GM23338 (cell line): ENCODE measurements around the gene PAPPA2. TPM values are rescaled to one million over a fixed set of nuclear protein-coding genes. Genes with fewer than 3 reads are reported as not detected.

ENCODE experiments used
- ATAC-seq: fragments of 200-7000 bp; cut with Tn5 transposase; 3 replicates; pipeline ENCODE4 v1.9.1; 2020
- DNase-seq: peaks from one replicate; pipeline ENCODE4 v3.0.0-alpha.2; 2015; ENCODE audit warnings: low spot score
- H2AFZ ChIP-seq: fragments of 200-600 bp; sonication (generic); 2 replicates; pipeline ENCODE4 v1.8.0; 2016; ENCODE audit warnings: antibody characterized with exemption, mild to moderate bottlenecking, moderate library complexity
- H3F3A ChIP-seq: fragments of 200-600 bp; sonication (generic); replicated peaks from 2 replicates; pipeline ENCODE4 v1.8.0; 2017; ENCODE audit warnings: antibody characterized with exemption, mixed run types, low read depth
- H3K27ac ChIP-seq: fragments of 200-600 bp; sonication (generic); 2 replicates; pipeline ENCODE4 v1.6.1; 2016; ENCODE audit warnings: low read depth
- H3K27me3 ChIP-seq: fragments of 200-600 bp; sonication (generic); 2 replicates; pipeline ENCODE4 v1.8.0; 2016; ENCODE audit warnings: mild to moderate bottlenecking, mixed run types, moderate library complexity; ENCODE audit not compliant: insufficient read depth
- H3K36me3 ChIP-seq: fragments of 200-600 bp; sonication (generic); 2 replicates; pipeline ENCODE4 v1.8.0; 2016; ENCODE audit warnings: mild to moderate bottlenecking; ENCODE audit not compliant: insufficient read depth
- H3K4me1 ChIP-seq: fragments of 200-600 bp; sonication (generic); 2 replicates; pipeline ENCODE4 v1.8.0; 2016; ENCODE audit warnings: mild to moderate bottlenecking, moderate library complexity; ENCODE audit not compliant: insufficient read depth
- H3K4me2 ChIP-seq: fragments of 200-600 bp; sonication (generic); 2 replicates; pipeline ENCODE4 v1.7.1; 2017; ENCODE audit warnings: mixed run types
- H3K4me3 ChIP-seq: fragments of 200-600 bp; sonication (generic); 2 replicates; pipeline ENCODE4 v1.6.1; 2016; ENCODE audit warnings: mixed run types
- H3K79me2 ChIP-seq: fragments of 200-600 bp; sonication (generic); replicated peaks from 2 replicates; pipeline ENCODE4 v1.8.0; 2017; ENCODE audit warnings: mild to moderate bottlenecking; ENCODE audit not compliant: insufficient read depth
- H3K9me2 ChIP-seq: fragments of 200-600 bp; sonication (generic); 2 replicates; pipeline ENCODE4 v1.8.0; 2017; ENCODE audit not compliant: insufficient read depth
- H4K20me1 ChIP-seq: fragments of 200-600 bp; sonication (generic); replicated peaks from 2 replicates; pipeline ENCODE4 v1.8.0; 2017; ENCODE audit warnings: mild to moderate bottlenecking; ENCODE audit not compliant: insufficient read depth
- H3K27ac Mint-ChIP-seq: 2 replicates; pipeline ENCODE4 v1.8.0; 2020; ENCODE audit warnings: inconsistent platforms, mild to moderate bottlenecking, moderate library complexity, mixed read lengths
- H3K27me3 Mint-ChIP-seq: 3 replicates; pipeline ENCODE4 v1.8.0; 2022; ENCODE audit warnings: low read depth, mild to moderate bottlenecking, moderate library complexity, mixed read lengths, inconsistent platforms; ENCODE audit not compliant: insufficient read depth, poor library complexity
- H3K36me3 Mint-ChIP-seq: 3 replicates; pipeline ENCODE4 v1.8.0; 2021; ENCODE audit warnings: low read depth, mild to moderate bottlenecking, inconsistent platforms, moderate library complexity, mixed read lengths
- H3K4me1 Mint-ChIP-seq: 3 replicates; pipeline ENCODE4 v1.8.0; 2020; ENCODE audit warnings: mild to moderate bottlenecking, inconsistent platforms, mixed read lengths
- H3K4me3 Mint-ChIP-seq: 3 replicates; pipeline ENCODE4 v1.8.0; 2021; ENCODE audit warnings: moderate library complexity, mild to moderate bottlenecking, inconsistent platforms, mixed read lengths
- H3K9me3 Mint-ChIP-seq: 3 replicates; pipeline ENCODE4 v1.8.0; 2020; ENCODE audit warnings: moderate library complexity, mild to moderate bottlenecking, inconsistent platforms, mixed read lengths
- CREB1 ChIP-seq: fragments of 250-450 bp; sonication (Bioruptor Pico); IDR thresholded peaks from 2 replicates; pipeline ENCODE4 v1.5.0; 2020; ENCODE audit warnings: low read depth, mild to moderate bottlenecking, moderate library complexity
- EZH2 ChIP-seq: fragments of 200-600 bp; sonication (generic); IDR thresholded peaks from one replicate; pipeline ENCODE4 v1.8.0; 2017; ENCODE audit warnings: antibody characterized with exemption, mild to moderate bottlenecking, low read depth; ENCODE audit not compliant: unreplicated experiment
- EZH2phosphoT487 ChIP-seq: fragments of 200-600 bp; sonication (generic); IDR thresholded peaks from one replicate; pipeline ENCODE4 v1.8.1; 2018; ENCODE audit warnings: antibody characterized with exemption; ENCODE audit not compliant: unreplicated experiment
- JUNB ChIP-seq: IDR thresholded peaks from one replicate; pipeline ENCODE4 v1.6.1; 2016; ENCODE audit warnings: antibody characterized with exemption; ENCODE audit not compliant: unreplicated experiment
- NANOG ChIP-seq: IDR thresholded peaks from 2 replicates; pipeline ENCODE4 v1.6.1; 2016; ENCODE audit warnings: antibody characterized with exemption, borderline replicate concordance
- POLR2AphosphoS5 ChIP-seq: IDR thresholded peaks from 2 replicates; pipeline ENCODE4 v1.6.1; 2016; ENCODE audit warnings: antibody characterized with exemption, low read depth
- STAT1 ChIP-seq: IDR thresholded peaks from one replicate; pipeline ENCODE4 v1.6.1; 2016; ENCODE audit warnings: antibody characterized with exemption; ENCODE audit not compliant: unreplicated experiment
- ZNF114 ChIP-seq: fragments of 250-450 bp; sonication (Bioruptor Pico); IDR thresholded peaks from 2 replicates; pipeline ENCODE4 v1.5.0; 2020; ENCODE audit warnings: mild to moderate bottlenecking, moderate library complexity
- ZNF331 ChIP-seq: fragments of 250-450 bp; sonication (Bioruptor Pico); IDR thresholded peaks from 2 replicates; pipeline ENCODE4 v1.5.0; 2020; ENCODE audit warnings: low read depth, mild to moderate bottlenecking, moderate library complexity
- polyA plus RNA-seq: library from polyadenylated mRNA; unstranded; fragments of >200 nt; fragmentation: Nextera tagmentation; extraction: Ambion mirVana; gene quantifications from 2 replicates; pipeline ENCODE4 v1.2.1, GENCODE V29; 2016
- total RNA-seq: library from RNA; depleted of rRNA; stranded (reverse); fragments of >200 nt; shearing (Covaris generic); gene quantifications from 2 replicates; pipeline ENCODE4 v1.2.3, GENCODE V29; 2014
- TF ChIP-seq, protein P1 (sequence below): fragments of 250-450 bp; sonication (Bioruptor Pico); IDR thresholded peaks from 2 replicates; pipeline ENCODE4 v1.5.0; 2020; ENCODE audit warnings: mild to moderate bottlenecking, moderate library complexity
- TF ChIP-seq, protein P2 (sequence below): IDR thresholded peaks from one replicate; pipeline ENCODE4 v1.6.1; 2018; ENCODE audit warnings: antibody characterized with exemption; ENCODE audit not compliant: unreplicated experiment
- TF ChIP-seq, protein P3 (sequence below): IDR thresholded peaks from 2 replicates; pipeline ENCODE4 v1.6.1; 2016; ENCODE audit warnings: antibody characterized with exemption
- TF ChIP-seq, protein P4 (sequence below), 2 experiments: fragments of 200-600 bp in 1 of 2; sonication (generic) in 1 of 2; conservative IDR thresholded peaks; 2 replicates each; pipeline versions ENCODE4 v1.5.1 to v1.6.1; 2016 to 2017; ENCODE audit warnings: antibody characterized with exemption in 2 of 2, low read depth in 2 of 2, mild to moderate bottlenecking in 2 of 2, moderate library complexity in 1 of 2

Gene PAPPA2
- total and polyA plus RNA-seq, 2 experiments from 2014 or later, result 1.4 to 1.7 TPM

DNA sequence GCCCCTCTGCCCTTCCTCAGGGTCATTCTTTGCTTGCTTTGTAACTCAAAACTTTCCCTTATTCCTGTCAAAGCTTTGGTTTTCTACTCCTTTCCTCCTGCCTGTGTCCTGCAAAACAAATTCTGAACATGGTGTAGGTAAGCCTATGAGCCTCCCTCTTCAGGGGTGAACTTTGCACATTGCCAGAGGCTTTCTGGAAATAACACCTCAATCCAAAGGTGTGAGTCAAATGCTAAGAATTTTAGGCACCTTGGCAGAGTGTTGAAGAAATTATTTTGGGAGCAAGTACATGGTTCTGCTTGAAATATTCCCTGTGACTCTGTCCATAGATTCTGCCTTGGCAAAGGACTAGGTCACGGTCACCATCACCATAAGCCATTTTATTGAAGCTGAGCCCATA lies 70.0 kb downstream of the PAPPA2 start:
- ATAC-seq (no peak), DNase-seq (no peak)
- no peaks in the 10 kb centered on the region for H3K36me3 Mint-ChIP-seq
- H3K4me2 ChIP-seq, result no peak overlapping the region
- peaks cover 3% of the 10 kb centered on the region for H3K27me3 Mint-ChIP-seq
- H3K9me2 ChIP-seq, result 0 out of 2 replicates have a peak, but pooled peaks cover 13% of the 10 kb centered on the region
- no peaks in the 10 kb centered on the region for H3K36me3 ChIP-seq
- H4K20me1 ChIP-seq, result no peaks in the 10 kb centered on the region
- TF ChIP-seq EZH2phosphoT487 (no peak), ZNF331 (CRISPR knock-in tag) (no peak), POLR2AphosphoS5 (no peak), CREB1 (CRISPR knock-in tag) (no peak), NANOG (no peak), JUNB (no peak), STAT1 (no peak), ZNF114 (CRISPR knock-in tag) (no peak), EZH2 (no peak)
- TF ChIP-seq, protein P1, sequence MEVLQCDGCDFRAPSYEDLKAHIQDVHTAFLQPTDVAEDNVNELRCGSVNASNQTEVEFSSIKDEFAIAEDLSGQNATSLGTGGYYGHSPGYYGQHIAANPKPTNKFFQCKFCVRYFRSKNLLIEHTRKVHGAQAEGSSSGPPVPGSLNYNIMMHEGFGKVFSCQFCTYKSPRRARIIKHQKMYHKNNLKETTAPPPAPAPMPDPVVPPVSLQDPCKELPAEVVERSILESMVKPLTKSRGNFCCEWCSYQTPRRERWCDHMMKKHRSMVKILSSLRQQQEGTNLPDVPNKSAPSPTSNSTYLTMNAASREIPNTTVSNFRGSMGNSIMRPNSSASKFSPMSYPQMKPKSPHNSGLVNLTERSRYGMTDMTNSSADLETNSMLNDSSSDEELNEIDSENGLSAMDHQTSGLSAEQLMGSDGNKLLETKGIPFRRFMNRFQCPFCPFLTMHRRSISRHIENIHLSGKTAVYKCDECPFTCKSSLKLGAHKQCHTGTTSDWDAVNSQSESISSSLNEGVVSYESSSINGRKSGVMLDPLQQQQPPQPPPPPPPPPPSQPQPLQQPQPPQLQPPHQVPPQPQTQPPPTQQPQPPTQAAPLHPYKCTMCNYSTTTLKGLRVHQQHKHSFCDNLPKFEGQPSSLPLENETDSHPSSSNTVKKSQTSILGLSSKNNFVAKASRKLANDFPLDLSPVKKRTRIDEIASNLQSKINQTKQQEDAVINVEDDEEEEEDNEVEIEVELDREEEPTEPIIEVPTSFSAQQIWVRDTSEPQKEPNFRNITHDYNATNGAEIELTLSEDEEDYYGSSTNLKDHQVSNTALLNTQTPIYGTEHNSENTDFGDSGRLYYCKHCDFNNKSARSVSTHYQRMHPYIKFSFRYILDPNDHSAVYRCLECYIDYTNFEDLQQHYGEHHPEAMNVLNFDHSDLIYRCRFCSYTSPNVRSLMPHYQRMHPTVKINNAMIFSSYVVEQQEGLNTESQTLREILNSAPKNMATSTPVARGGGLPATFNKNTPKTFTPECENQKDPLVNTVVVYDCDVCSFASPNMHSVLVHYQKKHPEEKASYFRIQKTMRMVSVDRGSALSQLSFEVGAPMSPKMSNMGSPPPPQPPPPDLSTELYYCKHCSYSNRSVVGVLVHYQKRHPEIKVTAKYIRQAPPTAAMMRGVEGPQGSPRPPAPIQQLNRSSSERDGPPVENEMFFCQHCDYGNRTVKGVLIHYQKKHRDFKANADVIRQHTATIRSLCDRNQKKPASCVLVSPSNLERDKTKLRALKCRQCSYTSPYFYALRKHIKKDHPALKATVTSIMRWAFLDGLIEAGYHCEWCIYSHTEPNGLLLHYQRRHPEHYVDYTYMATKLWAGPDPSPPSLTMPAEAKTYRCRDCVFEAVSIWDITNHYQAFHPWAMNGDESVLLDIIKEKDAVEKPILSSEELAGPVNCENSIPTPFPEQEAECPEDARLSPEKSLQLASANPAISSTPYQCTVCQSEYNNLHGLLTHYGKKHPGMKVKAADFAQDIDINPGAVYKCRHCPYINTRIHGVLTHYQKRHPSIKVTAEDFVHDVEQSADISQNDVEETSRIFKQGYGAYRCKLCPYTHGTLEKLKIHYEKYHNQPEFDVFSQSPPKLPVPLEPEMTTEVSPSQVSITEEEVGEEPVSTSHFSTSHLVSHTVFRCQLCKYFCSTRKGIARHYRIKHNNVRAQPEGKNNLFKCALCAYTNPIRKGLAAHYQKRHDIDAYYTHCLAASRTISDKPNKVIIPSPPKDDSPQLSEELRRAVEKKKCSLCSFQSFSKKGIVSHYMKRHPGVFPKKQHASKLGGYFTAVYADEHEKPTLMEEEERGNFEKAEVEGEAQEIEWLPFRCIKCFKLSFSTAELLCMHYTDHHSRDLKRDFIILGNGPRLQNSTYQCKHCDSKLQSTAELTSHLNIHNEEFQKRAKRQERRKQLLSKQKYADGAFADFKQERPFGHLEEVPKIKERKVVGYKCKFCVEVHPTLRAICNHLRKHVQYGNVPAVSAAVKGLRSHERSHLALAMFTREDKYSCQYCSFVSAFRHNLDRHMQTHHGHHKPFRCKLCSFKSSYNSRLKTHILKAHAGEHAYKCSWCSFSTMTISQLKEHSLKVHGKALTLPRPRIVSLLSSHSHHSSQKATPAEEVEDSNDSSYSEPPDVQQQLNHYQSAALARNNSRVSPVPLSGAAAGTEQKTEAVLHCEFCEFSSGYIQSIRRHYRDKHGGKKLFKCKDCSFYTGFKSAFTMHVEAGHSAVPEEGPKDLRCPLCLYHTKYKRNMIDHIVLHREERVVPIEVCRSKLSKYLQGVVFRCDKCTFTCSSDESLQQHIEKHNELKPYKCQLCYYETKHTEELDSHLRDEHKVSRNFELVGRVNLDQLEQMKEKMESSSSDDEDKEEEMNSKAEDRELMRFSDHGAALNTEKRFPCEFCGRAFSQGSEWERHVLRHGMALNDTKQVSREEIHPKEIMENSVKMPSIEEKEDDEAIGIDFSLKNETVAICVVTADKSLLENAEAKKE (CRISPR knock-in tag), result no peak
- TF ChIP-seq, protein P2, sequence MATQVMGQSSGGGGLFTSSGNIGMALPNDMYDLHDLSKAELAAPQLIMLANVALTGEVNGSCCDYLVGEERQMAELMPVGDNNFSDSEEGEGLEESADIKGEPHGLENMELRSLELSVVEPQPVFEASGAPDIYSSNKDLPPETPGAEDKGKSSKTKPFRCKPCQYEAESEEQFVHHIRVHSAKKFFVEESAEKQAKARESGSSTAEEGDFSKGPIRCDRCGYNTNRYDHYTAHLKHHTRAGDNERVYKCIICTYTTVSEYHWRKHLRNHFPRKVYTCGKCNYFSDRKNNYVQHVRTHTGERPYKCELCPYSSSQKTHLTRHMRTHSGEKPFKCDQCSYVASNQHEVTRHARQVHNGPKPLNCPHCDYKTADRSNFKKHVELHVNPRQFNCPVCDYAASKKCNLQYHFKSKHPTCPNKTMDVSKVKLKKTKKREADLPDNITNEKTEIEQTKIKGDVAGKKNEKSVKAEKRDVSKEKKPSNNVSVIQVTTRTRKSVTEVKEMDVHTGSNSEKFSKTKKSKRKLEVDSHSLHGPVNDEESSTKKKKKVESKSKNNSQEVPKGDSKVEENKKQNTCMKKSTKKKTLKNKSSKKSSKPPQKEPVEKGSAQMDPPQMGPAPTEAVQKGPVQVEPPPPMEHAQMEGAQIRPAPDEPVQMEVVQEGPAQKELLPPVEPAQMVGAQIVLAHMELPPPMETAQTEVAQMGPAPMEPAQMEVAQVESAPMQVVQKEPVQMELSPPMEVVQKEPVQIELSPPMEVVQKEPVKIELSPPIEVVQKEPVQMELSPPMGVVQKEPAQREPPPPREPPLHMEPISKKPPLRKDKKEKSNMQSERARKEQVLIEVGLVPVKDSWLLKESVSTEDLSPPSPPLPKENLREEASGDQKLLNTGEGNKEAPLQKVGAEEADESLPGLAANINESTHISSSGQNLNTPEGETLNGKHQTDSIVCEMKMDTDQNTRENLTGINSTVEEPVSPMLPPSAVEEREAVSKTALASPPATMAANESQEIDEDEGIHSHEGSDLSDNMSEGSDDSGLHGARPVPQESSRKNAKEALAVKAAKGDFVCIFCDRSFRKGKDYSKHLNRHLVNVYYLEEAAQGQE, result no peak
- TF ChIP-seq, protein P3, sequence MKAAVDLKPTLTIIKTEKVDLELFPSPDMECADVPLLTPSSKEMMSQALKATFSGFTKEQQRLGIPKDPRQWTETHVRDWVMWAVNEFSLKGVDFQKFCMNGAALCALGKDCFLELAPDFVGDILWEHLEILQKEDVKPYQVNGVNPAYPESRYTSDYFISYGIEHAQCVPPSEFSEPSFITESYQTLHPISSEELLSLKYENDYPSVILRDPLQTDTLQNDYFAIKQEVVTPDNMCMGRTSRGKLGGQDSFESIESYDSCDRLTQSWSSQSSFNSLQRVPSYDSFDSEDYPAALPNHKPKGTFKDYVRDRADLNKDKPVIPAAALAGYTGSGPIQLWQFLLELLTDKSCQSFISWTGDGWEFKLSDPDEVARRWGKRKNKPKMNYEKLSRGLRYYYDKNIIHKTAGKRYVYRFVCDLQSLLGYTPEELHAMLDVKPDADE, result no peak
- TF ChIP-seq, protein P4, sequence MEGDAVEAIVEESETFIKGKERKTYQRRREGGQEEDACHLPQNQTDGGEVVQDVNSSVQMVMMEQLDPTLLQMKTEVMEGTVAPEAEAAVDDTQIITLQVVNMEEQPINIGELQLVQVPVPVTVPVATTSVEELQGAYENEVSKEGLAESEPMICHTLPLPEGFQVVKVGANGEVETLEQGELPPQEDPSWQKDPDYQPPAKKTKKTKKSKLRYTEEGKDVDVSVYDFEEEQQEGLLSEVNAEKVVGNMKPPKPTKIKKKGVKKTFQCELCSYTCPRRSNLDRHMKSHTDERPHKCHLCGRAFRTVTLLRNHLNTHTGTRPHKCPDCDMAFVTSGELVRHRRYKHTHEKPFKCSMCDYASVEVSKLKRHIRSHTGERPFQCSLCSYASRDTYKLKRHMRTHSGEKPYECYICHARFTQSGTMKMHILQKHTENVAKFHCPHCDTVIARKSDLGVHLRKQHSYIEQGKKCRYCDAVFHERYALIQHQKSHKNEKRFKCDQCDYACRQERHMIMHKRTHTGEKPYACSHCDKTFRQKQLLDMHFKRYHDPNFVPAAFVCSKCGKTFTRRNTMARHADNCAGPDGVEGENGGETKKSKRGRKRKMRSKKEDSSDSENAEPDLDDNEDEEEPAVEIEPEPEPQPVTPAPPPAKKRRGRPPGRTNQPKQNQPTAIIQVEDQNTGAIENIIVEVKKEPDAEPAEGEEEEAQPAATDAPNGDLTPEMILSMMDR (conservative IDR thresholded peaks at IDR 0.05; ENCODE audit: low read depth in 2 of 2), result no peak
- no peak overlapping the region for H2AFZ ChIP-seq
- no peak overlapping the region for H3K4me3 ChIP-seq
- no peak overlapping the region for H3K4me3 Mint-ChIP-seq
- no peaks in the 10 kb centered on the region for H3K79me2 ChIP-seq
- H3K27ac Mint-ChIP-seq, result no peak overlapping the region
- no peaks in the 10 kb centered on the region; the same call in 1 of the 2 replicates for H3K4me1 ChIP-seq
- H3K4me1 Mint-ChIP-seq, result peaks cover 9% of the 10 kb centered on the region
- no peaks in the 10 kb centered on the region for H3K9me3 Mint-ChIP-seq
- no peak overlapping the region for H3K27ac ChIP-seq
- H3K27me3 ChIP-seq, result no peaks in the 10 kb centered on the region
- no peaks in the 10 kb centered on the region for H3F3A ChIP-seq
